ENCODE results near the gene PMAIP1. TPM values are rescaled to one million over a fixed set of nuclear protein-coding genes. Genes with fewer than 3 reads are reported as not detected.

Gene PMAIP1
- total RNA-seq, 2 donors from 2014 or later = 56.6 to 106 TPM

DNA sequence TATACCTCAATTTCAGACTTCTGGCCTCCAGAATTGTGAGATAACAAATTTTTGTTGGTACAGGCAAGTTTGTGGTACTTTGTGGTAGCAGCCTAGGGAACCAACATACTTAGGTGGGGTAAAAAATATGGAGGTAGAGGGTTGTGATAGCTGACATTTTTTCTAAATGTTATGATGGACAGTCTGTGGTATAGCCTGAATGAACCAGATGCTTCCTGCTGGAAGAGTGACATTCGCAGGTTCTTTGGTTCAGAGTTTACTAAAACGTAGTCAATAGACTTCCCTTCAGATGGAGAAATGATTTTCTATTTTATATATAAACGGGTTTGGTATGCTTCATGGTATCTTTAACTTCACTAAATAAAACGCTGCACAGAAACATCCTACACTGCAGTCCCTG, 42.8 kb downstream of the PMAIP1 start:
- Mint-ChIP-seq H3K36me3 (ENCODE audit: low read depth) (no peaks in the 10 kb centered on the region), H3K4me1 (peaks cover 14% of the 10 kb centered on the region), H3K27ac (no peak overlapping the region)

DNA sequence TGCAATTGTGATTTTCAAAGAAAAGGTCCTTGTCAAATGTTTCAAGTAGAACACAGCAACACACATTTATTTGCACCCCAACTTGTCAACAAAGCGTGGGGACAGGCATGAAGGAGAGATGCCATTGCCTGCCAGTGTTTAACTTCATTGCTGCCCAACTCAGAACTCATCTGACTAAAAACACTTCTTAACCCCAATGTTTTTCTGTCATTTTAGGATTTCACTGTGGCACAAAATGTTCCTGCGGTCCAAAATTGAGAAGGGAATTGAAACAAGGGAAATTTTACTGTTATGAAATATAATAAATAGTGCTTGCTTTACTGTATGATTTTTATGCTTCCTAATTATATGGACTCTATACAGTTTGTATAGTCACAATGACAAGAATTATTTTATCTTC, 45.7 kb downstream of the PMAIP1 start:
- Mint-ChIP-seq H3K27ac (no peak overlapping the region), H3K27me3 (ENCODE audit: insufficient read depth) (no peaks in the 10 kb centered on the region), H3K4me1 (peaks cover 3% of the 10 kb centered on the region), H3K4me3 (no peak overlapping the region), H3K36me3 (ENCODE audit: low read depth) (no peaks in the 10 kb centered on the region), H3K9me3 (no peaks in the 10 kb centered on the region)
- H3K9me3 ChIP-seq (ENCODE audit: control insufficient read depth, low read length) = no peaks in the 10 kb centered on the region
- no peak for DNase-seq
- H3K27me3 ChIP-seq (ENCODE audit: control insufficient read depth, insufficient read depth, low read length, poor library complexity, severe bottlenecking) = no peaks in the 10 kb centered on the region
- no peak overlapping the region for H3K4me3 ChIP-seq (ENCODE audit: low read length)
- no peak overlapping the region for H3K9ac ChIP-seq (ENCODE audit: extremely low read depth, low read length, poor library complexity, severe bottlenecking)
- no peak overlapping the region for H3K27ac ChIP-seq (ENCODE audit: low read depth, low read length)
- no peaks in the 10 kb centered on the region for H3K4me1 ChIP-seq (ENCODE audit: control insufficient read depth, insufficient read depth, low read length)
- no peaks in the 10 kb centered on the region for H3K36me3 ChIP-seq (ENCODE audit: control insufficient read depth, insufficient read depth, low read length)
- TF ChIP-seq, protein P1, sequence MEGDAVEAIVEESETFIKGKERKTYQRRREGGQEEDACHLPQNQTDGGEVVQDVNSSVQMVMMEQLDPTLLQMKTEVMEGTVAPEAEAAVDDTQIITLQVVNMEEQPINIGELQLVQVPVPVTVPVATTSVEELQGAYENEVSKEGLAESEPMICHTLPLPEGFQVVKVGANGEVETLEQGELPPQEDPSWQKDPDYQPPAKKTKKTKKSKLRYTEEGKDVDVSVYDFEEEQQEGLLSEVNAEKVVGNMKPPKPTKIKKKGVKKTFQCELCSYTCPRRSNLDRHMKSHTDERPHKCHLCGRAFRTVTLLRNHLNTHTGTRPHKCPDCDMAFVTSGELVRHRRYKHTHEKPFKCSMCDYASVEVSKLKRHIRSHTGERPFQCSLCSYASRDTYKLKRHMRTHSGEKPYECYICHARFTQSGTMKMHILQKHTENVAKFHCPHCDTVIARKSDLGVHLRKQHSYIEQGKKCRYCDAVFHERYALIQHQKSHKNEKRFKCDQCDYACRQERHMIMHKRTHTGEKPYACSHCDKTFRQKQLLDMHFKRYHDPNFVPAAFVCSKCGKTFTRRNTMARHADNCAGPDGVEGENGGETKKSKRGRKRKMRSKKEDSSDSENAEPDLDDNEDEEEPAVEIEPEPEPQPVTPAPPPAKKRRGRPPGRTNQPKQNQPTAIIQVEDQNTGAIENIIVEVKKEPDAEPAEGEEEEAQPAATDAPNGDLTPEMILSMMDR (conservative IDR thresholded peaks at IDR 0.05) = no peak
- 95 to 100% methylated on average over 1 to 2 of the region's 2 CpGs for WGBS, 2 experiments (ENCODE audit: insufficient coverage in 1 of 2, insufficient read length in 1 of 2)

More for the DNA sequence above, 42.8 kb downstream of the PMAIP1 start:
- H3K4me3 ChIP-seq (ENCODE audit: low read length) = no peak overlapping the region
- H3K27me3 Mint-ChIP-seq (ENCODE audit: insufficient read depth) = no peaks in the 10 kb centered on the region
- no peak overlapping the region for H3K4me3 Mint-ChIP-seq
- no peak overlapping the region for H3K27ac ChIP-seq (ENCODE audit: low read depth, low read length)
- no peak overlapping the region for H3K9ac ChIP-seq (ENCODE audit: extremely low read depth, low read length, poor library complexity, severe bottlenecking)
- no peaks in the 10 kb centered on the region for H3K9me3 Mint-ChIP-seq
- no peak for DNase-seq
- TF ChIP-seq, protein P1 (conservative IDR thresholded peaks at IDR 0.05) = no peak
- WGBS, 2 experiments (ENCODE audit: insufficient coverage in 1 of 2, insufficient read length in 1 of 2) = 96% methylated on average over 3 of the region's 4 CpGs; no CpG with 5 or more reads in 1 of the 2 experiments
- no peaks in the 10 kb centered on the region for H3K4me1 ChIP-seq (ENCODE audit: control insufficient read depth, insufficient read depth, low read length)
- peaks cover 7% of the 10 kb centered on the region for H3K27me3 ChIP-seq (ENCODE audit: control insufficient read depth, insufficient read depth, low read length, poor library complexity, severe bottlenecking)
- H3K9me3 ChIP-seq (ENCODE audit: control insufficient read depth, low read length) = no peaks in the 10 kb centered on the region
- no peaks in the 10 kb centered on the region for H3K36me3 ChIP-seq (ENCODE audit: control insufficient read depth, insufficient read depth, low read length)

DNA sequence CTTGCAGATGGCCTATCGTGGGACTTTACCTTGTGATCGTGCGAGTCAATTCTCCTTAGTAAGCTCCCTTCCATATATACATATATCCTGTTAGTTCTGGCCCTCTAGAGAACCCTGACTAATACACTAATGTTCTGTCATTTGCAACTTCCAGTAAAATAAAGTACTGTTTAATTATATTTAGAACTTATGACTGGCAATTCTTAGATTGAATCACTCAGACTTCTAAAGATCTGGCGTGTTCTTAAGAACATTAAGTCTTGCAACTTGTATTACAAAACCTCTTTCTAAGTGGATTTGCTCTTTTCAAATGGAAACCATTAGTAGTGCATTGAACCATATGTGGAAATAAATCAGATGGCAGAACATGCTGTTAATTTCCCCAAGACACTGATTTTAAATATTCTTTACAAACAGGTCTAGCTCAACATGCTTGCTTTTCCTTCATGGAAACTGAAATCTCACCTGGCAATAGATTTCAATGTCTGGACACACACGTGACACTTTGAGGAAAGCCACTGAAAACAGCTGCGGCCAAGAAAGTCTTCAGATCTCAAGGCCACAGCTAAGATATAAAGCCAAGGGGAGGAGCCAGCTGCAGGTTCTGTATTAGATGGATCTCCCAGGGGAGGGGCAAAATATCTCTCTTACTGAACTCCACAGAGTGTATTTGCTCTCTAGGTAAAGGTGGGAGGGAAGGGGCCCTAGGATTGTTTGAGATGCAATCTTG, 50.6 kb downstream of the PMAIP1 start:
- Mint-ChIP-seq H3K9me3 (no peaks in the 10 kb centered on the region), H3K36me3 (ENCODE audit: low read depth) (no peaks in the 10 kb centered on the region), H3K27me3 (ENCODE audit: insufficient read depth) (no peaks in the 10 kb centered on the region), H3K4me3 (no peak overlapping the region), H3K27ac (no peak overlapping the region), H3K4me1 (peaks cover 2% of the 10 kb centered on the region)
- Histone ChIP-seq H3K4me3 (ENCODE audit: low read length) (no peak overlapping the region), H3K9me3 (ENCODE audit: control insufficient read depth, low read length) (no peaks in the 10 kb centered on the region), H3K27ac (ENCODE audit: low read depth, low read length) (no peak overlapping the region), H3K36me3 (ENCODE audit: control insufficient read depth, insufficient read depth, low read length) (no peaks in the 10 kb centered on the region), H3K27me3 (ENCODE audit: control insufficient read depth, insufficient read depth, low read length, poor library complexity, severe bottlenecking) (no peaks in the 10 kb centered on the region), H3K4me1 (ENCODE audit: control insufficient read depth, insufficient read depth, low read length) (no peaks in the 10 kb centered on the region), H3K9ac (ENCODE audit: extremely low read depth, low read length, poor library complexity, severe bottlenecking) (no peak overlapping the region)
- WGBS, 2 experiments (ENCODE audit: insufficient coverage in 1 of 2, insufficient read length in 1 of 2) = 88 to 90% methylated on average over 6 of the region's 6 CpGs
- DNase-seq = no peak
- TF ChIP-seq, protein P1 (conservative IDR thresholded peaks at IDR 0.05) = no peak

Measured in endodermal cell (in vitro differentiated cells).